HCT116 (cell line): Measurements from ENCODE around the gene ZNF423. TPM values are rescaled to one million over a fixed set of nuclear protein-coding genes. Genes with fewer than 3 reads are reported as not detected.

Source experiments
- ATAC-seq: fragments of 200-7000 bp; cut with Tn5 transposase; 2 replicates; pipeline ENCODE4 v1.9.1; 2020; ENCODE audit warnings: mild to moderate bottlenecking, moderate library complexity
- BruUV-seq: library from RNA; stranded (reverse); fragments of 400-500 nt; replicated peaks from 2 replicates; lab custom pipeline; 2021; lab: Mats Ljungman, UMichigan
- CTCF ChIA-PET: fragments of 300-600 bp; sonication (Branson Sonifier 250); formaldehyde crosslinking; loops from one replicate; lab custom pipeline; 2021; ENCODE audit warnings: antibody characterized with exemption; lab: Charles Lee
- POLR2A ChIA-PET: fragments of 300-600, 350-600 bp; sonication (Branson Sonifier 250); formaldehyde crosslinking; loops from one replicate; lab custom pipeline; 2021; ENCODE audit warnings: antibody characterized with exemption; lab: Charles Lee
- RAD21 ChIA-PET, 2 experiments: fragments of 300-600 bp; sonication (Branson Sonifier 250); formaldehyde crosslinking; loops; one replicate each; lab custom pipeline; 2023; ENCODE audit warnings: low total read pairs in 2 of 2; ENCODE audit not compliant: uncharacterized antibody in 2 of 2, unreplicated experiment in 2 of 2, low non-redundant PET in 1 of 2; lab: Charles Lee
- DNase-seq: peaks from one replicate; pipeline ENCODE4 v3.0.0-alpha.2; 2010; ENCODE audit warnings: low read depth, low spot score
- H2AFZ ChIP-seq: fragments of 200-600 bp; shearing (Covaris generic), sonication (generic); 2 replicates; pipeline ENCODE4 v1.6.1; 2017; ENCODE audit warnings: low read depth, mixed run types, mixed read lengths, antibody characterized with exemption, low read length; ENCODE audit not compliant: poor library complexity, severe bottlenecking
- H3K27ac ChIP-seq: 2 replicates; pipeline ENCODE4 v1.5.1; 2012; ENCODE audit warnings: low read depth, low read length
- H3K27me3 ChIP-seq: fragments of 200-600 bp; sonication (generic); 2 replicates; pipeline ENCODE4 v1.6.1; 2016; ENCODE audit warnings: mixed run types, low read length, mixed read lengths; ENCODE audit not compliant: insufficient read depth
- H3K36me3 ChIP-seq, 2 experiments: fragments of 200-500 bp in 1 of 2; fragments of 200-600 bp in 1 of 2; sonication (Bioruptor generic) in 1 of 2; sonication (generic) in 1 of 2; 2 replicates each; pipeline versions ENCODE4 v1.5.1 to v1.6.1; 2014 to 2016; ENCODE audit warnings: low read length in 2 of 2, inconsistent platforms in 1 of 2, mixed read lengths in 1 of 2, mixed run types in 1 of 2; ENCODE audit not compliant: insufficient read depth in 2 of 2, control insufficient read depth in 1 of 2
- H3K4me1 ChIP-seq, 2 experiments: fragments of 200-600 bp in 1 of 2; sonication (generic) in 1 of 2; 2 replicates each; pipeline versions ENCODE4 v1.5.1 to v1.6.1; 2012 to 2017; ENCODE audit warnings: low read length in 2 of 2, inconsistent platforms in 1 of 2, mild to moderate bottlenecking in 1 of 2, mixed read lengths in 1 of 2, mixed run types in 1 of 2, moderate library complexity in 1 of 2; ENCODE audit not compliant: insufficient read depth in 2 of 2, control insufficient read depth in 1 of 2
- H3K4me2 ChIP-seq: fragments of 200-600 bp; sonication (generic); 2 replicates; pipeline ENCODE4 v1.6.1; 2017; ENCODE audit warnings: mixed run types, low read length, mixed read lengths
- H3K4me3 ChIP-seq, 2 experiments: fragments of 200-600 bp in 1 of 2; sonication (generic) in 1 of 2; replicated peaks in 1 of 2; 2 replicates each; pipeline ENCODE4 v1.5.1; 2011 to 2016; ENCODE audit warnings: low read length in 2 of 2, control low read depth in 1 of 2, low read depth in 1 of 2, mild to moderate bottlenecking in 1 of 2, mixed read lengths in 1 of 2, mixed run types in 1 of 2
- H3K79me2 ChIP-seq: fragments of 200-600 bp; sonication (generic); 2 replicates; pipeline ENCODE4 v1.6.1; 2017; ENCODE audit warnings: mild to moderate bottlenecking, mixed run types, low read length, moderate library complexity, mixed read lengths; ENCODE audit not compliant: insufficient read depth
- H3K9ac ChIP-seq: fragments of 200-600 bp; sonication (generic); 2 replicates; pipeline ENCODE4 v1.6.1; 2016; ENCODE audit warnings: low read length, mixed read lengths
- H3K9me2 ChIP-seq: fragments of 200-600 bp; sonication (generic), shearing (Covaris generic); 2 replicates; pipeline ENCODE4 v1.6.1; 2017; ENCODE audit warnings: mixed run types, mild to moderate bottlenecking, moderate library complexity; ENCODE audit not compliant: insufficient read depth
- H3K9me3 ChIP-seq, 2 experiments: fragments of 200-500 bp in 1 of 2; fragments of 200-600 bp in 1 of 2; sonication (Bioruptor generic) in 1 of 2; sonication (generic) in 1 of 2; 2 replicates each; pipeline ENCODE4 v1.6.1; 2014 to 2017; ENCODE audit warnings: low read length in 2 of 2, mixed read lengths in 2 of 2, inconsistent platforms in 1 of 2, low read depth in 1 of 2, mild to moderate bottlenecking in 1 of 2, mixed run types in 1 of 2, moderate library complexity in 1 of 2; ENCODE audit not compliant: control insufficient read depth in 1 of 2, insufficient read depth in 1 of 2
- H4K20me1 ChIP-seq: fragments of 200-600 bp; sonication (generic), shearing (Covaris generic); 2 replicates; pipeline ENCODE4 v1.6.1; 2017; ENCODE audit warnings: mixed run types, mild to moderate bottlenecking, moderate library complexity; ENCODE audit not compliant: insufficient read depth
- CBX3 ChIP-seq: IDR thresholded peaks from 2 replicates; pipeline ENCODE4 v1.6.1; 2012; ENCODE audit warnings: low read depth
- EGR1 ChIP-seq: IDR thresholded peaks from 2 replicates; pipeline ENCODE4 v1.6.1; 2012; ENCODE audit warnings: low read depth
- ELF1 ChIP-seq: IDR thresholded peaks from 2 replicates; pipeline ENCODE4 v1.6.1; 2012; ENCODE audit warnings: low read depth, borderline replicate concordance
- EZH2 ChIP-seq: fragments of 200-600 bp; sonication (generic); IDR thresholded peaks from 2 replicates; pipeline ENCODE4 v1.6.1; 2017; ENCODE audit warnings: antibody characterized with exemption, mixed run types
- EZH2phosphoT487 ChIP-seq: fragments of 200-600 bp; IDR thresholded peaks from 2 replicates; pipeline ENCODE4 v1.6.1; 2018; ENCODE audit warnings: antibody characterized with exemption, borderline replicate concordance
- FOSL1 ChIP-seq: IDR thresholded peaks from 2 replicates; pipeline ENCODE4 v1.6.1; 2012; ENCODE audit warnings: low read depth
- POLR2A ChIP-seq: IDR thresholded peaks from 2 replicates; pipeline ENCODE4 v1.7.0; 2011; ENCODE audit warnings: borderline replicate concordance; ENCODE audit not compliant: insufficient read depth, insufficient read length; ENCODE audit errors: extremely low read depth
- POLR2AphosphoS5 ChIP-seq: IDR thresholded peaks from 2 replicates; pipeline ENCODE4 v1.6.1; 2011; ENCODE audit warnings: mild to moderate bottlenecking, low read depth, low read length, moderate library complexity
- RAD21 ChIP-seq: IDR thresholded peaks from 2 replicates; pipeline ENCODE4 v1.6.1; 2012; ENCODE audit warnings: low read depth, mild to moderate bottlenecking
- SIN3A ChIP-seq: IDR thresholded peaks from 2 replicates; pipeline ENCODE4 v1.6.1; 2012; ENCODE audit warnings: low read depth
- SP1 ChIP-seq: IDR thresholded peaks from 2 replicates; pipeline ENCODE4 v1.6.1; 2012; ENCODE audit warnings: low read depth
- SRF ChIP-seq: IDR thresholded peaks from 2 replicates; pipeline ENCODE4 v1.6.1; 2012; ENCODE audit warnings: low read depth
- TCF7L2 ChIP-seq: IDR thresholded peaks from 2 replicates; pipeline ENCODE4 v1.7.0; 2011; ENCODE audit warnings: borderline replicate concordance, inconsistent platforms; ENCODE audit not compliant: insufficient read depth, insufficient read length; ENCODE audit errors: extremely low read depth
- YY1 ChIP-seq: IDR thresholded peaks from 2 replicates; pipeline ENCODE4 v1.6.1; 2011; ENCODE audit warnings: low read length, low read depth, moderate library complexity, mild to moderate bottlenecking; ENCODE audit not compliant: insufficient replicate concordance; ENCODE audit errors: extremely low read depth
- ZFX ChIP-seq: fragments of 450-650 bp; IDR thresholded peaks from 2 replicates; pipeline ENCODE4 v1.6.1; 2017
- intact Hi-C: fragments of 100-400 bp; cut with micrococcal nuclease; formaldehyde crosslinking; loops from 2 replicates; pipeline ENCODE4 v1.10.0; 2022
- total RNA-seq: library from RNA; stranded (reverse); gene quantifications from one replicate; pipeline ENCODE4 v1.2.1, GENCODE V29; 2021; ENCODE audit not compliant: unreplicated experiment
- TF ChIP-seq, protein P1 (sequence below): IDR thresholded peaks from 2 replicates; pipeline ENCODE4 v1.6.1; 2012; ENCODE audit warnings: low read depth
- TF ChIP-seq, protein P2 (sequence below): IDR thresholded peaks from 2 replicates; pipeline ENCODE4 v1.6.1; 2012
- TF ChIP-seq, protein P3 (sequence below), 3 experiments: fragments of 200-600 bp in 1 of 3; sonication (generic) in 1 of 3; IDR thresholded peaks in 2 of 3; conservative IDR thresholded peaks in 1 of 3; 2 replicates each; pipeline ENCODE4 v1.5.1; 2012 to 2017; ENCODE audit warnings: low read depth in 2 of 3, low read length in 2 of 3, antibody characterized with exemption in 1 of 3, borderline replicate concordance in 1 of 3, control low read depth in 1 of 3, mild to moderate bottlenecking in 1 of 3, mixed read lengths in 1 of 3, mixed run types in 1 of 3, moderate library complexity in 1 of 3; ENCODE audit not compliant: insufficient read depth in 1 of 3

ZNF423 gene
- total RNA-seq, 1 experiment from 2014 or later = 0.22 TPM

DNA sequence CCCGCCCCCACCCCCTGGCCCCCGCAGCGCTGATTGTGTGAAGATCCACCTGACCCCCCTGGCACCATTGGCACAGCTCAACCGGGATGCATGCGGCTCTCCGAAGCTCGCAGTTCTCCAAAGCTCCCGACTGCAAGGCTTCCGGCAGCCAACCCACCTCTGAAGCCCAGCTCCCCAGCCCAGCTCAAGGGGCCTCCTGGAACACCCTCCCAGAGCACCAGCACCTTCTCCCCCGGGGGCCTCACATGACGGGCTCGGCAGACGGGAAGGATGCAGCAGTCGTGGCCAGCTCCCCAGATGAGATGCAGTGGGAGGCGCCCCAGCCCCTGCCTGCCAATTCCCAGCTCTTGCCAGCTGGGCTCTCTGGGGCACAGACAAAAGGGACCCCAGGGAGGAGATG is 215.3 kb downstream of the ZNF423 start (continued):
- TF ChIP-seq, protein P1, sequence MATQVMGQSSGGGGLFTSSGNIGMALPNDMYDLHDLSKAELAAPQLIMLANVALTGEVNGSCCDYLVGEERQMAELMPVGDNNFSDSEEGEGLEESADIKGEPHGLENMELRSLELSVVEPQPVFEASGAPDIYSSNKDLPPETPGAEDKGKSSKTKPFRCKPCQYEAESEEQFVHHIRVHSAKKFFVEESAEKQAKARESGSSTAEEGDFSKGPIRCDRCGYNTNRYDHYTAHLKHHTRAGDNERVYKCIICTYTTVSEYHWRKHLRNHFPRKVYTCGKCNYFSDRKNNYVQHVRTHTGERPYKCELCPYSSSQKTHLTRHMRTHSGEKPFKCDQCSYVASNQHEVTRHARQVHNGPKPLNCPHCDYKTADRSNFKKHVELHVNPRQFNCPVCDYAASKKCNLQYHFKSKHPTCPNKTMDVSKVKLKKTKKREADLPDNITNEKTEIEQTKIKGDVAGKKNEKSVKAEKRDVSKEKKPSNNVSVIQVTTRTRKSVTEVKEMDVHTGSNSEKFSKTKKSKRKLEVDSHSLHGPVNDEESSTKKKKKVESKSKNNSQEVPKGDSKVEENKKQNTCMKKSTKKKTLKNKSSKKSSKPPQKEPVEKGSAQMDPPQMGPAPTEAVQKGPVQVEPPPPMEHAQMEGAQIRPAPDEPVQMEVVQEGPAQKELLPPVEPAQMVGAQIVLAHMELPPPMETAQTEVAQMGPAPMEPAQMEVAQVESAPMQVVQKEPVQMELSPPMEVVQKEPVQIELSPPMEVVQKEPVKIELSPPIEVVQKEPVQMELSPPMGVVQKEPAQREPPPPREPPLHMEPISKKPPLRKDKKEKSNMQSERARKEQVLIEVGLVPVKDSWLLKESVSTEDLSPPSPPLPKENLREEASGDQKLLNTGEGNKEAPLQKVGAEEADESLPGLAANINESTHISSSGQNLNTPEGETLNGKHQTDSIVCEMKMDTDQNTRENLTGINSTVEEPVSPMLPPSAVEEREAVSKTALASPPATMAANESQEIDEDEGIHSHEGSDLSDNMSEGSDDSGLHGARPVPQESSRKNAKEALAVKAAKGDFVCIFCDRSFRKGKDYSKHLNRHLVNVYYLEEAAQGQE = no peak
- TF ChIP-seq TCF7L2 (no peak), SP1 (no peak), EGR1 (no peak), ELF1 (no peak), EZH2 (no peak)
- TF ChIP-seq, protein P2, sequence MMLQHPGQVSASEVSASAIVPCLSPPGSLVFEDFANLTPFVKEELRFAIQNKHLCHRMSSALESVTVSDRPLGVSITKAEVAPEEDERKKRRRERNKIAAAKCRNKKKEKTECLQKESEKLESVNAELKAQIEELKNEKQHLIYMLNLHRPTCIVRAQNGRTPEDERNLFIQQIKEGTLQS = no peak

DNA sequence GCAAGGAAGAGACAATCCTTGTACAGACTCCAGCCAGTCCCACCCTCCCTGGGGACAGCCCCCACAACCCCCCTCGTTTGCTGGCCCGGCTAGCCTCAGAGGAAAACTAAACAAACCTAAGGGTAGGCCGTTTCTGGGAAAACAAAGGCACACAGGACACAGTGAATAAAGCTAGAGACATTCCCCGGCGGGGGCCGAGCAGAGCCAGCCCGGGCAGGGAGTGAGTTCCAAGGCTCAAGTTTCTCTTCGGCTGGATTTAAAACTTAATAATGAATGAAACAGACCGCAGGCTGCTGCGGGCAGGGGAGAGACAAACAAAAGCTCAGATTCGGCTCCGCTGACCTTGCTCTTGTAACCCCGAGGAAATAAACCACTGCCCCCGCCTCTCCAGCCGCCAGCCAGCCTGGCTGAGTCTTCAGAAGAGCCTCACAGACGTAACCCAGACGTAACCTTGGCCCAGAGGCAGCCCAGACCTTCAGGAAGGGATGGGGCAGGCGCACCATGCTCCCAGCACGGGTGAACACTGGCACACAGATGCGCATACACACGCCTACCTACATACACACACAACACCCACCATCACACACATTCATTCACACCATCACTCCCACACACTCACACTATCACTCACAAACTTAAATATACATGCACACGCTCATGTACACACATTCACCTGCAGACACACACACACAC is 216.0 kb downstream of the ZNF423 start:
- Histone ChIP-seq H3K9me2 (no peaks in the 10 kb centered on the region), H3K9me3 (no peaks in the 10 kb centered on the region), H3K4me2 (no peak overlapping the region), H3K9ac (no peak overlapping the region), H3K27ac (no peak overlapping the region)
- BruUV-seq = no TSS peak
- ChIA-PET CTCF (no interaction called here), RAD21 (no interaction called here)
- no peak for TF ChIP-seq POLR2A
- no peak for TF ChIP-seq RAD21
- TF ChIP-seq, protein P3, sequence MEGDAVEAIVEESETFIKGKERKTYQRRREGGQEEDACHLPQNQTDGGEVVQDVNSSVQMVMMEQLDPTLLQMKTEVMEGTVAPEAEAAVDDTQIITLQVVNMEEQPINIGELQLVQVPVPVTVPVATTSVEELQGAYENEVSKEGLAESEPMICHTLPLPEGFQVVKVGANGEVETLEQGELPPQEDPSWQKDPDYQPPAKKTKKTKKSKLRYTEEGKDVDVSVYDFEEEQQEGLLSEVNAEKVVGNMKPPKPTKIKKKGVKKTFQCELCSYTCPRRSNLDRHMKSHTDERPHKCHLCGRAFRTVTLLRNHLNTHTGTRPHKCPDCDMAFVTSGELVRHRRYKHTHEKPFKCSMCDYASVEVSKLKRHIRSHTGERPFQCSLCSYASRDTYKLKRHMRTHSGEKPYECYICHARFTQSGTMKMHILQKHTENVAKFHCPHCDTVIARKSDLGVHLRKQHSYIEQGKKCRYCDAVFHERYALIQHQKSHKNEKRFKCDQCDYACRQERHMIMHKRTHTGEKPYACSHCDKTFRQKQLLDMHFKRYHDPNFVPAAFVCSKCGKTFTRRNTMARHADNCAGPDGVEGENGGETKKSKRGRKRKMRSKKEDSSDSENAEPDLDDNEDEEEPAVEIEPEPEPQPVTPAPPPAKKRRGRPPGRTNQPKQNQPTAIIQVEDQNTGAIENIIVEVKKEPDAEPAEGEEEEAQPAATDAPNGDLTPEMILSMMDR (IDR thresholded peaks at IDR 0.05 in 2 of 3, conservative IDR thresholded peaks at IDR 0.05 in 1 of 3; ENCODE audit: borderline replicate concordance in 1 of 3, insufficient read depth in 1 of 3, low read depth in 2 of 3, low read length in 2 of 3) = no peak
- no peak for TF ChIP-seq EZH2phosphoT487
- no peak for TF ChIP-seq YY1
- no peak for TF ChIP-seq TCF7L2
- no peak for TF ChIP-seq CBX3
- no peak for TF ChIP-seq SP1
- no peak for TF ChIP-seq SIN3A
- TF ChIP-seq ELF1 = no peak
- TF ChIP-seq ZFX = no peak
- no peak for TF ChIP-seq SRF
- no peak for TF ChIP-seq FOSL1
- no peak for TF ChIP-seq POLR2AphosphoS5
- TF ChIP-seq, all 23 proteins: peak for 0
- H4K20me1 ChIP-seq = no peaks in the 10 kb centered on the region
- no peaks in the 10 kb centered on the region for H3K27me3 ChIP-seq
- H3K36me3 ChIP-seq = no peaks in the 10 kb centered on the region
- POLR2A ChIA-PET = no interaction called here
- H2AFZ ChIP-seq = no peak overlapping the region
- H3K4me3 ChIP-seq = no peak overlapping the region
- no peaks in the 10 kb centered on the region for H3K79me2 ChIP-seq
- DNase-seq (no peak), ATAC-seq (no peak)
- intact Hi-C loops = no loop called here
- 0 out of 4 replicates have a peak, but pooled peaks cover 0 to 4% of the 10 kb centered on the region in 2 experiments for H3K4me1 ChIP-seq
